ENCODE results near the gene NUDT4. TPM values are rescaled to one million over a fixed set of nuclear protein-coding genes. Genes with fewer than 3 reads are reported as not detected.
"Not testable (repeated sequence)": the region's sequence is repeated elsewhere in the genome, so short reads cannot be mapped to it uniquely, and the experiment has no call there.

Gene NUDT4
- total and polyA plus RNA-seq, 9 donors, result 55.5 to 85.8 (median 77.3) TPM

DNA sequence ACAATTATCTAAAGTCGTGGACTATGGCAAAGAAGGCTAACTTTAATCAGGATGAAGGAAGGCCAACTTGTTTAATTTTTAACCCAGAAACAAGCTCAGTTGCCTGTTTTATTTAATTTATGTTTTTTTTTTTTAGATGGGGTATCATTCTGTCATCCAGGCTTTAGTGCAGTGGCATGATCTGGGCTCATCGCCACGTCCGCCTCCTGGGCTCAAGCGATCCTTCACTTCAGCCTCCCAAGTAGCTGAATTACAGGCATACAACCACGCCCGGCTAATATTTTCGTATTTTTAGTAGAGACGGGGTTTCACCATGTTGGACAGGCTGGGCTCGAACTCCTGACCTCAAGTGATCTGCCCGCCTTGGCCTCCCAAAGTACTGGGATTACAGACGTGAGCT lies 19.7 kb downstream of the NUDT4 start:
- H3K9me3 ChIP-seq (replicated peaks; ENCODE audit: control insufficient read depth, low read depth, low read length), result no peaks in the 10 kb centered on the region
- no peak for DNase-seq
- H3K4me1 ChIP-seq (ENCODE audit: control insufficient read depth, insufficient read depth, low read length), result no peaks in the 10 kb centered on the region
- H3K27me3 ChIP-seq (ENCODE audit: control insufficient read depth, insufficient read depth, low read length), result no peaks in the 10 kb centered on the region
- no peak overlapping the region for H3K4me3 ChIP-seq (ENCODE audit: low read length)
- 88% methylated on average over 4 of the region's 12 CpGs for WGBS (ENCODE audit: insufficient coverage)
- peaks cover 17% of the 10 kb centered on the region for H3K36me3 ChIP-seq (ENCODE audit: control insufficient read depth, insufficient read depth, low read length)
- H3K27ac ChIP-seq (ENCODE audit: low read length), result no peak overlapping the region

DNA sequence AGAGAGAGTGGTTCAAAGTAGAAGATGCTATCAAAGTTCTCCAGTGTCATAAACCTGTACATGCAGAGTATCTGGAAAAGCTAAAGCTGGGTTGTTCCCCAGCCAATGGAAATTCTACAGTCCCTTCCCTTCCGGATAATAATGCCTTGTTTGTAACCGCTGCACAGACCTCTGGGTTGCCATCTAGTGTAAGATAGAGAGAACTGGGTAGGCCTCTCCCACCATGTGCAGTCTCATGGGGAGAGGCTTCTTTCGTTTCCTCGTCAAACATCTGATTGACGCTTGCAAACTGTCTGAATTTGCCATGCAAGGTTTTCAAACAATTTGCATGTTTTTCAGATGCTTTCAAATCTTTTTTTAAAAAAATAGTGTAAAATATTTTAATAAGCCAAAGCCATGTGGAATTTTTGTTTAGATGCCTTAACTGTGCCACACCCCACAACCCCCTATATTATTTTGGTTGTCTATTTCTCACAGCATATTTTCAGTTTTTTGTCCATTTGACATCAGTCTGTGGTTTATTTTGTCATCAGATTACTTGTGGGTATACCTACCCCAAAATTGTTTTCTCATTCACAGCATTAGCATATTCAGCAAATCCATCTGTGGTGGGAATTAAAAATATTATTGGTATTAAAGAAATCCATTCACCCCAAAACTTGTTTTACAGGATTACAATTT lies 21.6 kb downstream of the NUDT4 start:
- not testable (repeated sequence) for H3K4me3 ChIP-seq (ENCODE audit: low read length); H3K27me3 ChIP-seq (ENCODE audit: control insufficient read depth, insufficient read depth, low read length); H3K4me1 ChIP-seq (ENCODE audit: control insufficient read depth, insufficient read depth, low read length); H3K27ac ChIP-seq (ENCODE audit: low read length); DNase-seq; H3K9me3 ChIP-seq (replicated peaks; ENCODE audit: control insufficient read depth, low read depth, low read length)
- WGBS (ENCODE audit: insufficient coverage), result no CpG with 5 or more reads among the region's 5 CpGs
- H3K36me3 ChIP-seq (ENCODE audit: control insufficient read depth, insufficient read depth, low read length), result peaks cover 25% of the 10 kb centered on the region

DNA sequence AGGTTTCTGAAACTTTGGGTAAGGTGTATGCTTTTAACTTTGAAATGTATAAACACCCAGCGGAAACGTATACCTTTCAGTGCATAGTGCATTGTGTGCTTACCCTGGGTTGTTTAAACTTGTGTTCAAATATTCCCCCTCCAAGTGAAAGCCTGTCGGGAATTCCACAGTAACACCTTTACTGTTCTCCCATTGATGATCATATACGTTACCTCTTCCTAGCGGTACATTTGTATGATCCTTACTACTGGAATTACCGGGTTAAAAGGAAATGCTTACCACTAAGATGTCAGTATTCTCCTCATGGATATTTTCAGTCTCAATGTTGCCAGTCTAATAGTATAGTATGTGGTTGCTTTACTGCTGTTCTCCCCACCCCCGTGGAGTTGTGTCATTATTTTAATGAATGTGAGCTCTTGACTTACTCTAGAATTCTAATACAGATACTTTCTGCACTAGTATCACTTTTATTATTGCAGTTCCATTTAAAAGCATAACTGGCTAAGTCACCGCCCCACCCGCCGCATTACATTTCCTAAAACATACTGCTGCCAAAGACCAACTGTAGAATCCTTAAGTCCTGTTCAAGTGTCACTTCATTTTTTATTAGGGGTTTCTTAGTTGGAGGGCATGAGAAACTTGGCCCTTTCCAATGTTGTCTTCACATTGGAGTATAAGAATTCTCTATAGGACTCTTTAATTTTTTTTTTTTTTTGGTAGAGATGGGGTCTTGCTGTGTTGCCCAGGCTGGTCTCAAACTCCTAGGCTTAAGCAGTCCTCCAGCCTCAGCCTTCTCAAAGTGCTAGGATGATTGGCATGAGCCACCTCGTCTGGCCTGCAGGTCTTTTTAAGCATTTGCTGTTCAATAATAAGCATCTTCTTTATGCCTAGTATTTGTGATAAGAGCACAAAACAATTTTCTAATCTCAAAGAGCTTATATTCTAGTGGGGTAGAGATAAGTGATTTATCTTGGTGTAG lies 24.9 kb downstream of the NUDT4 start:
- Histone ChIP-seq H3K4me1 (ENCODE audit: control insufficient read depth, insufficient read depth, low read length) (no peaks in the 10 kb centered on the region), H3K9me3 (replicated peaks; ENCODE audit: control insufficient read depth, low read depth, low read length) (no peaks in the 10 kb centered on the region), H3K36me3 (ENCODE audit: control insufficient read depth, insufficient read depth, low read length) (peaks cover 28% of the 10 kb centered on the region), H3K27ac (ENCODE audit: low read length) (no peak overlapping the region), H3K27me3 (ENCODE audit: control insufficient read depth, insufficient read depth, low read length) (no peaks in the 10 kb centered on the region), H3K4me3 (ENCODE audit: low read length) (no peak overlapping the region)
- WGBS (ENCODE audit: insufficient coverage), result no CpG with 5 or more reads among the region's 11 CpGs
- no peak for DNase-seq

DNA sequence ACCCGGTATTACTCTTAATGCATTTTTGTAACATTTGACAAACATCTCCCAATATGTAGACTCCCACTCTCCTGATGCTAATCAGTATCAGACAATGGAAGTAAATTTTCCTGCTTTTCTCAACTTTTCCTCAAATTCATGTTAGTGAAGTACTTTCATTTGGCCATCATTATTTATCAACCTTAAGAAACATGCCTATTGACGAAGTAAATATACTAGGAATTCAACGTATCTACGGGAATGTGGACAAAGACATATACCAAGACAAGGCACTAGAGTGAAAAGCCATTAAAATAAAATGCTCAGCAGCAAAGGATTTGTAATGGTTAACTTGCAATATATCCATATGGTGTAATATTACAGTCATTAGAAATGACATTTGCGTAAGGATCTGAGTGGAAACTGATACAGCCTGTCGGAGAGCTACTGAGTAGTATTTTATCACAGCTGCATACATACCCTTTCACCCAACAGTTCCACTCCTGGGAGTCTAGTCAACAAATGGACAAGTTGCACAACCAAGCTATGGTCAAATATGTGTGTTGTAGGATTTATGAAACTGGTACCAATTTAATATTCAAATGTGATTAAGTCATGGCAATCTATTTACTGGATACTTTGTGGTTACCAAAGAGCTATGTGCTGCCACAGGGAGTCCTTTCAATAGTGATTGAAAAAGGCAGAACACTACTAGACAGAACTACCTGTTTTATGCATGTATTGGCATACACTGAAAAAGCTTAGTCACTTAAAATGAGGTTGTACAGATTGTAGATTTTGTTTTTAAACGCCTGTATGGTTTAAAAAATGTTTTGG lies 26.5 kb downstream of the NUDT4 start:
- no peaks in the 10 kb centered on the region for H3K27me3 ChIP-seq (ENCODE audit: control insufficient read depth, insufficient read depth, low read length)
- H3K4me3 ChIP-seq (ENCODE audit: low read length), result no peak overlapping the region
- no peaks in the 10 kb centered on the region for H3K9me3 ChIP-seq (replicated peaks; ENCODE audit: control insufficient read depth, low read depth, low read length)
- no peak for DNase-seq
- H3K36me3 ChIP-seq (ENCODE audit: control insufficient read depth, insufficient read depth, low read length), result peaks cover 21% of the 10 kb centered on the region
- H3K27ac ChIP-seq (ENCODE audit: low read length), result no peak overlapping the region
- WGBS (ENCODE audit: insufficient coverage), result 100% methylated on average over 1 of the region's 7 CpGs
- H3K4me1 ChIP-seq (ENCODE audit: control insufficient read depth, insufficient read depth, low read length), result no peaks in the 10 kb centered on the region

DNA sequence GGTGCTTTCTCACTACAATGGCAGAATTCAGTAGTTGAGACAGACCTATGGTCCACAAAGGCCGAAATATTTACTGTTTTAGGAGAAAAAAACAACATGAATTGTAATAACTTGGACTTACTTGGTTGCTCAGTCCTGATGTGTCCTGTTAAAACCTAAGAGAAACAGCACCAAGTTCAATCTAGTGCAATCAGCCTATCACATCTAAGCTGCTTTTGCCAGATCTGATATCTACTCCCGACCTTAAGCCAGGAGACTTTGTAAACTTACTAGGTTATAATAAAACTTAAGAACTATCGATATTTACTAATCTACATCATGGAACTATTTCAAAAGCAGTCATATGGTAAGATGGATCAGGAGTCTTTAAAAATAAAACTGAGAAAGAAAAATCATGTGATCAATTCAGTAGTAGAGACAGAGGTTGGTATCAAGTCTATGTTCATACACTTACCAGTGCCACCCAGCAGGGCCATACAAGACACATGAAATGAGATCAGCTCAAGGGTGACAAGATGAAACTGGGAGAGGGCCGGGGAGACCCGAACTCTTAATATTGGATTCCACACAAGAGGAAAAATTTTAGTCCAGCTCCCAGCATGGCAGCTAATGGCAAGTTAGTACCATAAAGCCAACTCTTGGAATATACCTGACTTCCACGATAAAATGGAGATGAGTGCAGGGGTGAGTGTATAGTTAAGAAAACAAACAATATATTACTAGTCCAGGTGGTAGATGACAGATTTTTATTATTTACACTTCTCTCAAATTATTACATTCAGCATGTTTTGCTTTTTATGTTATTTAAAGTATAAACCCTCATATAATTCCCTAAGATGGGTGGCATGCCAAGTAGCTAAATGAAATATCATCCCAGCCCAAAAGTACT lies 27.5 kb downstream of the NUDT4 start:
- Histone ChIP-seq H3K27ac (ENCODE audit: low read length) (no peak overlapping the region), H3K27me3 (ENCODE audit: control insufficient read depth, insufficient read depth, low read length) (no peaks in the 10 kb centered on the region), H3K4me3 (ENCODE audit: low read length) (no peak overlapping the region), H3K9me3 (replicated peaks; ENCODE audit: control insufficient read depth, low read depth, low read length) (no peaks in the 10 kb centered on the region), H3K36me3 (ENCODE audit: control insufficient read depth, insufficient read depth, low read length) (peaks cover 24% of the 10 kb centered on the region), H3K4me1 (ENCODE audit: control insufficient read depth, insufficient read depth, low read length) (no peaks in the 10 kb centered on the region)
- WGBS (ENCODE audit: insufficient coverage), result no CpG with 5 or more reads among the region's 6 CpGs
- DNase-seq, result no peak

DNA sequence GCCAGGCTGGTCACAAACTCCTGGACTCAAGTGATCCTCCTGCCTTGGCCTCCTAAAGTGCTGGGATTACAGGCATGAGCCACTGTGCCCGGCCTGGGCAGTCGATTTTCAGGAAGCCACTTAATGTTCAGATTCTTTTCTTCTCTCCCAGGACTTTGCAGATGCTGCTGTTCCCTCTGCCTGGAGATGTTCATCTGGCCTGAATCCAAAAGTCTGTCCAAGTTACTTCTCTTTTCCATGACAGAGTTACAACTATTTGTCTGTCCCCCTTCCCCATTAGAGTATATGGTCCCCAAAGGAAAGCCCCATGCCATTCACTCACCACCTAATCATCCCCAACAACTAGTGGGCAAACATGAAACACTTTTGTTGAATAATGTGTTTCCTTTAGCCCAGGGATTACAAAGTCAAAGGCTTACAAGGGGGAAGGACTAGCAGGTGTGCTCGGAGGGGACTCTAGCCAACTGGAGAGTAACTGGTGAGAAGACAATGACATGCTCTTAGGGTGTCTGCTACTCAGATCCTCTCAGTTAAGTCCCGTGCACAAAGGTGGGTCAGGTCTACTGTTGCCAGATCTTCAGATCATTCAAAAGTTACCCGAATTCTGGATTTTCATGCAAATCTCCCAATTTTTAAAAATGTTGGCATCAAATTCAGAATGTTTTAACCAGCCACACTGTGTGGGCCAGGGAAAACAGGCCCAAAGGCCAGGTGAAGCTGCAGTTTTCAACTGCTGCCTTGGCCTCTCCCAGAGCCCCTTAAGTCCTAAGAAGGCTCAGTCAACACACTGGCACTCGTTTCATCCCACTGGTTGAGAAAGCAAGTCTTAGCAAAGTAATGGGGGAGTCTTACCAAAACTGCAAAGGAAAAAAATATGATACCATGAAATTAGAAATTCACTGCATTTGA lies 29.6 kb downstream of the NUDT4 start:
- Histone ChIP-seq H3K36me3 (ENCODE audit: control insufficient read depth, insufficient read depth, low read length) (peaks cover 25% of the 10 kb centered on the region), H3K4me3 (ENCODE audit: low read length) (no peak overlapping the region), H3K4me1 (ENCODE audit: control insufficient read depth, insufficient read depth, low read length) (no peaks in the 10 kb centered on the region), H3K9me3 (replicated peaks; ENCODE audit: control insufficient read depth, low read depth, low read length) (no peaks in the 10 kb centered on the region), H3K27me3 (ENCODE audit: control insufficient read depth, insufficient read depth, low read length) (no peaks in the 10 kb centered on the region), H3K27ac (ENCODE audit: low read length) (no peak overlapping the region)
- DNase-seq, result peak; percentile 56
- 72% methylated on average over 5 of the region's 6 CpGs for WGBS (ENCODE audit: insufficient coverage)

DNA sequence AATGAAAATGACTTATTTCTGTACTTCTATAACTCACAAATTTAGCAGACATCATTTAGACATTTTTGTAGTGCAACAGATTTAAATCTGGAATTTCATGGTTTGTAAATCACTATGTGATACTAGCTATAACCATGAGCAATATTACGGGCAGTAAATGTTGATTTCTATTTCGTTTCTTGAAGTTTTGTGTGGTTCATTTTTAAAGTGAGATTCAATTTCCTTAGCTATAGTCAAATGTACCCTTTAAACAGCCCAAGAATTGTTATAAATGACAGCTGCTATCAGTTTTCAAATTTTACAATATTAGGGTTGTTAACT lies 30.2 kb downstream of the NUDT4 start:
- Histone ChIP-seq H3K27ac (ENCODE audit: low read length) (no peak overlapping the region), H3K9me3 (replicated peaks; ENCODE audit: control insufficient read depth, low read depth, low read length) (no peaks in the 10 kb centered on the region), H3K4me3 (ENCODE audit: low read length) (no peak overlapping the region), H3K36me3 (ENCODE audit: control insufficient read depth, insufficient read depth, low read length) (peaks cover 19% of the 10 kb centered on the region), H3K27me3 (ENCODE audit: control insufficient read depth, insufficient read depth, low read length) (no peaks in the 10 kb centered on the region), H3K4me1 (ENCODE audit: control insufficient read depth, insufficient read depth, low read length) (no peaks in the 10 kb centered on the region)
- WGBS (ENCODE audit: insufficient coverage), result no CpG with 5 or more reads among the region's 2 CpGs
- DNase-seq, result no peak

DNA sequence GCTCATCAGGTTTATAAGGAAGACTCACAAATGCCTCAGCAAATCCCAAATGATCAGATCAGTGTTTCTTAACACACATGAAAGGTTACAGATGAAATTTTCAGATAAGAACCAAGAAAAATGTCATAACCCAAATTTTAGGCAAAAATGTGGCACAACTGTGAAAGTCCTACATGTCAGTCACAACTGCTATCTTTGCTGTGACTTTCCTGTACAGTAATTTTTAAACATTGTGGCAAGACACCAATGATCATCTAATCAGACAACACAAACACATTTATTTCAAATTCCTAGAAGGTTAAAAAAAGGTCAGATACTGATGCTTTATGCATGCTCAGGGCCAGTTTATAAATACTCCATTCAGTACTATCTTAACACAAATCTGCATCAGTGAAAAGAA lies 31.1 kb downstream of the NUDT4 start:
- no peak overlapping the region for H3K4me3 ChIP-seq (ENCODE audit: low read length)
- no peak overlapping the region for H3K27ac ChIP-seq (ENCODE audit: low read length)
- no peaks in the 10 kb centered on the region for H3K9me3 ChIP-seq (replicated peaks; ENCODE audit: control insufficient read depth, low read depth, low read length)
- no peak for DNase-seq
- H3K4me1 ChIP-seq (ENCODE audit: control insufficient read depth, insufficient read depth, low read length), result no peaks in the 10 kb centered on the region
- H3K27me3 ChIP-seq (ENCODE audit: control insufficient read depth, insufficient read depth, low read length), result no peaks in the 10 kb centered on the region
- peaks cover 16% of the 10 kb centered on the region for H3K36me3 ChIP-seq (ENCODE audit: control insufficient read depth, insufficient read depth, low read length)
